Activated CD8-positive, alpha-beta memory T cell treated with anti-CD3 and anti-CD28 coated beads, Interleukin-2, amount 50 U/mL, for 24 hours (primary cell): ENCODE results near the gene NUMBL.
A peak's percentile ranks its signal among the peaks of the same experiment; 100 is the strongest.

Experiments used
- DNase-seq: peaks from one replicate; pipeline ENCODE4 v3.0.0-alpha.2; 2020; ENCODE audit errors: extremely low read depth

The NUMBL gene

GRCh38 chr19:40690693-40691420, 406 bp upstream of the NUMBL start:
- peak; percentile 59 for DNase-seq

GRCh38 chr19:40689339-40690049, 957 bp downstream of the NUMBL start:
- DNase-seq = no peak

- no peak for DNase-seq
Observed at GRCh38 chr19:40688987-40689338, 1.5 kb downstream of the NUMBL start.

GRCh38 chr19:40688309-40688708, 2.1 kb downstream of the NUMBL start:
- DNase-seq = no peak

- DNase-seq = no peak
Observed at GRCh38 chr19:40687525-40688016, 2.9 kb downstream of the NUMBL start.

- no peak for DNase-seq
Observed at GRCh38 chr19:40686882-40687524, 3.4 kb downstream of the NUMBL start.

GRCh38 chr19:40685563-40685962, 4.9 kb downstream of the NUMBL start:
- no peak for DNase-seq

- DNase-seq = no peak
Observed at GRCh38 chr19:40685016-40685526, 5.4 kb downstream of the NUMBL start.

GRCh38 chr19:40684280-40684679, 6.2 kb downstream of the NUMBL start:
- no peak for DNase-seq

GRCh38 chr19:40683437-40683836, 7.0 kb downstream of the NUMBL start:
- DNase-seq = no peak

- no peak for DNase-seq
Observed at GRCh38 chr19:40682431-40682964, 8.0 kb downstream of the NUMBL start.

- no peak for DNase-seq
Observed at GRCh38 chr19:40681039-40681438, 9.4 kb downstream of the NUMBL start.

GRCh38 chr19:40677156-40677555, 13.3 kb downstream of the NUMBL start:
- DNase-seq = no peak

GRCh38 chr19:40674291-40674690, 16.2 kb downstream of the NUMBL start:
- no peak for DNase-seq

- no peak for DNase-seq
Observed at GRCh38 chr19:40673397-40673796, 17.1 kb downstream of the NUMBL start.

- no peak for DNase-seq
Observed at GRCh38 chr19:40672573-40673299, 17.7 kb downstream of the NUMBL start.

GRCh38 chr19:40672038-40672437, 18.4 kb downstream of the NUMBL start:
- DNase-seq = no peak

GRCh38 chr19:40671404-40671803, 19.0 kb downstream of the NUMBL start:
- DNase-seq = no peak

- no peak for DNase-seq
Observed at GRCh38 chr19:40668991-40669614, 21.3 kb downstream of the NUMBL start.

GRCh38 chr19:40667602-40668001, 22.8 kb downstream of the NUMBL start:
- DNase-seq = no peak

GRCh38 chr19:40666803-40667438, 23.5 kb downstream of the NUMBL start:
- DNase-seq = no peak
